Esophagus muscularis mucosa (tissue), 4 donors: ENCODE data around the gene CTSH. TPM values are rescaled to one million over a fixed set of nuclear protein-coding genes. Genes with fewer than 3 reads are reported as not detected.

Experiments used
- DNase-seq: peaks from one replicate; pipeline ENCODE4 v3.0.0-alpha.2; 2017; ENCODE audit errors: extremely low spot score
- H3K27ac ChIP-seq, 4 donors: fragments of 200-600 bp; sonication (generic); replicated peaks in 1 of 4; 1 replicate in 3 of 4; 2 replicates in 1 of 4; pipeline ENCODE4 v1.5.1; 2016 to 2019; ENCODE audit warnings: mild to moderate bottlenecking in 1 of 4
- H3K27me3 ChIP-seq, 4 donors: fragments of 200-600 bp; sonication (generic); one replicate each; pipeline versions ENCODE4 v1.5.1 to v1.6.0; 2016 to 2019
- H3K36me3 ChIP-seq, 4 donors: fragments of 200-600 bp; sonication (generic); one replicate each; pipeline ENCODE4 v1.5.1; 2016 to 2019
- H3K4me1 ChIP-seq, 4 donors: fragments of 200-600 bp; sonication (generic); one replicate each; pipeline ENCODE4 v1.5.1; 2016 to 2019
- H3K4me3 ChIP-seq, 4 donors: fragments of 200-600 bp; sonication (generic); 1 replicate in 2 of 4; 2 replicates in 2 of 4; pipeline ENCODE4 v1.5.1; 2016 to 2019; ENCODE audit warnings: mild to moderate bottlenecking in 4 of 4, moderate library complexity in 1 of 4
- H3K9me3 ChIP-seq, 4 donors: fragments of 200-600 bp; sonication (generic); 1 replicate in 3 of 4; 2 replicates in 1 of 4; pipeline ENCODE4 v1.5.1; 2016 to 2019
- EP300 ChIP-seq: sonication (generic); formaldehyde crosslinking; IDR thresholded peaks from one replicate; pipeline ENCODE4 v1.6.1; 2017; ENCODE audit warnings: antibody characterized with exemption
- POLR2A ChIP-seq: fragments of 450-650 bp; IDR thresholded peaks from one replicate; pipeline ENCODE4 v1.6.1; 2017; ENCODE audit warnings: antibody characterized with exemption, moderate library complexity, mild to moderate bottlenecking, low read depth
- POLR2AphosphoS5 ChIP-seq, 2 donors: sonication (generic); formaldehyde crosslinking; IDR thresholded peaks; one replicate each; pipeline ENCODE4 v1.6.1; 2017; ENCODE audit warnings: antibody characterized with exemption in 2 of 2
- WGBS: methylation state at CpG from one replicate; pipeline ENCODE4 v1.1.5; 2018; 5-methylcytosine and 5-hydroxymethylcytosine counted together
- intact Hi-C: fragments of 100-400 bp; cut with DNase I; formaldehyde crosslinking; loops from one replicate; pipeline ENCODE4 v1.15.1; 2023
- total RNA-seq, 4 donors: library from RNA; depleted of rRNA; stranded (reverse); fragments of >200 nt; gene quantifications; one replicate each; pipeline versions ENCODE4 v1.1.0 to v1.2.1, GENCODE V29; 2016
- TF ChIP-seq, protein P1 (sequence below), 3 experiments: fragments of 200-600 bp in 2 of 3; fragments of 450-650 bp in 1 of 3; sonication (generic) in 2 of 3; IDR thresholded peaks; one replicate each; pipeline ENCODE4 v1.5.1; 2017 to 2019; ENCODE audit warnings: antibody characterized with exemption in 3 of 3, mild to moderate bottlenecking in 2 of 3, moderate library complexity in 1 of 3

The CTSH gene
- total RNA-seq, 4 donors from 2014 or later, result 56.1 to 114 (median 74.9) TPM

DNA sequence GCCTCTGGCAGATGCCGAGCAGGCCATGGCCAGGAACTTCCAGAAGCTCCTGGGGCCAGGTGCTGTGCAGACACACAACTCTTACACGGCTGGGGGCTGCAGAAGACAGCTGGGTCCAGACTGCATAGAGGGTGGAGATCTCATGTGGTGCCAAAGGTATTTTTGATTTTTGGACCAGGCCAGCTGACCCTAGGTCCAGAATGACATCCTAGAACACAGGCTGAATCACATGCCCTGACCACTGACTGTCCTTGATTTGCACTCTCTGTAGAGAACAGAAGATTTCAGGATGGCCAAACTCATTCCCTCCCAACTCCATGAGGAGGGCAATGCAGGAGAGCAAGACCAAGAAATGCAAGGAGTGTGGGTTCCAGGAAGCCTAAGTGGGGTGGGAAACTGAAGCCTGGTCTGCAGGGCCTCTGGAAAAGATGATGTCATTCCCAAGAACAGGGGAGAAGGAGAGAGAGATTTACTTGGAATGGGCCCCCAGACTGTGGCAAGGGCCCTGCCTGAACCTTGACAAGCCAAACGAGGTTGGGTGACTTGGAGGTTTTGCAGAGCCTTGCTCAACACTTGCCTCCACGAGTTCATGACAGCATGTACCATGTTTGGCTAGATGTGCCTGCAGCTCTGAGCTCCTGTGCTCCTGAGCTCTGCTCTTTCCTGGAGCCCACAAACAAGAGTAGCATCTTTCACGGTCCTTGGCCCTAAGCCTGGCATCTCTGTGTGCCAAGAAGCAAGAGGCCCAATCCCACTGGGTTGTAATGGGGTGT lies 38.5 kb upstream of the CTSH start:
- intact Hi-C loops, result no loop called here
- H3K36me3 ChIP-seq, result no peaks in the 10 kb centered on the region
- no peaks in the 10 kb centered on the region for H3K9me3 ChIP-seq
- H3K4me3 ChIP-seq, result no peak overlapping the region
- H3K4me1 ChIP-seq, result peaks cover 6 to 21% (median 17%) of the 10 kb centered on the region in 4 donors
- no peak for DNase-seq
- WGBS, result 70% methylated on average over 5 of the region's 5 CpGs
- H3K27ac ChIP-seq, result no peak overlapping the region
- H3K27me3 ChIP-seq, result no peaks in the 10 kb centered on the region
- TF ChIP-seq, protein P1, sequence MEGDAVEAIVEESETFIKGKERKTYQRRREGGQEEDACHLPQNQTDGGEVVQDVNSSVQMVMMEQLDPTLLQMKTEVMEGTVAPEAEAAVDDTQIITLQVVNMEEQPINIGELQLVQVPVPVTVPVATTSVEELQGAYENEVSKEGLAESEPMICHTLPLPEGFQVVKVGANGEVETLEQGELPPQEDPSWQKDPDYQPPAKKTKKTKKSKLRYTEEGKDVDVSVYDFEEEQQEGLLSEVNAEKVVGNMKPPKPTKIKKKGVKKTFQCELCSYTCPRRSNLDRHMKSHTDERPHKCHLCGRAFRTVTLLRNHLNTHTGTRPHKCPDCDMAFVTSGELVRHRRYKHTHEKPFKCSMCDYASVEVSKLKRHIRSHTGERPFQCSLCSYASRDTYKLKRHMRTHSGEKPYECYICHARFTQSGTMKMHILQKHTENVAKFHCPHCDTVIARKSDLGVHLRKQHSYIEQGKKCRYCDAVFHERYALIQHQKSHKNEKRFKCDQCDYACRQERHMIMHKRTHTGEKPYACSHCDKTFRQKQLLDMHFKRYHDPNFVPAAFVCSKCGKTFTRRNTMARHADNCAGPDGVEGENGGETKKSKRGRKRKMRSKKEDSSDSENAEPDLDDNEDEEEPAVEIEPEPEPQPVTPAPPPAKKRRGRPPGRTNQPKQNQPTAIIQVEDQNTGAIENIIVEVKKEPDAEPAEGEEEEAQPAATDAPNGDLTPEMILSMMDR (IDR thresholded peaks at IDR 0.05), result no peak
- no peak for TF ChIP-seq POLR2AphosphoS5 (IDR thresholded peaks at IDR 0.05)
- no peak for TF ChIP-seq EP300
- TF ChIP-seq POLR2A, result no peak

DNA sequence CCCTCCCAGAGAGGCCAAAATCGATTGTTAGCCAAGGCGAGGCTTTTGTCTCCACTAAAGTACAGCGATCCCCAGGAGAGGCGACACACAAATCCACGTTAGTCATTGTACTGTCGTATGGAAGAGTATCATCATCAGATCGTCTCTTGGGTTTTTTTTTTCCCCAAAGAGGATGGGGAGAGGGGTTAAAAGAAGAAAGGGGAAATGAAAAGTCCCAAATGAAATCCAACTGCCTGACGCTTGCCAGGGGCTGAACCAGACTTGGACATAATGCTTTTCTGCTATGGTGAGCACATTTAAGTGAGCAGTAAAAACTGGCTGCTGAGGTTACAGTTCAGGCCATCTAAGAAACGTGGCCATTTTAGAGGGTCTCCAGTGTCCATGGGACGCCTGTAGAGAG lies 37.9 kb upstream of the CTSH start:
- Histone ChIP-seq H3K9me3 (no peaks in the 10 kb centered on the region), H3K36me3 (no peaks in the 10 kb centered on the region), H3K4me3 (no peak overlapping the region), H3K27me3 (no peaks in the 10 kb centered on the region), H3K27ac (no peak overlapping the region), H3K4me1 (peaks cover 6 to 18% (median 11%) of the 10 kb centered on the region in 4 donors)
- 82% methylated on average over 10 of the region's 10 CpGs for WGBS
- TF ChIP-seq POLR2AphosphoS5 (IDR thresholded peaks at IDR 0.05) (no peak), POLR2A (no peak), EP300 (no peak)
- TF ChIP-seq, protein P1 (IDR thresholded peaks at IDR 0.05), result no peak
- intact Hi-C loops, result no loop called here
- no peak for DNase-seq

- WGBS, result 90% methylated on average over 11 of the region's 11 CpGs
- TF ChIP-seq POLR2A (no peak), POLR2AphosphoS5 (IDR thresholded peaks at IDR 0.05) (no peak), EP300 (no peak)
- intact Hi-C loops, result no loop called here
Observed at GRCh38 chr15:78981532-78982313, 36.9 kb upstream of the CTSH start.

GRCh38 chr15:78979456-78980320 lies 34.8 kb upstream of the CTSH start:
- Histone ChIP-seq H3K27ac (no peak overlapping the region), H3K27me3 (no peaks in the 10 kb centered on the region), H3K36me3 (no peaks in the 10 kb centered on the region), H3K9me3 (no peaks in the 10 kb centered on the region), H3K4me1 (peaks cover 5 to 18% (median 10%) of the 10 kb centered on the region in 4 donors), H3K4me3 (no peak overlapping the region)
- WGBS, result 65% methylated on average over 14 of the region's 17 CpGs
- intact Hi-C loops, result loop anchor here (5.0 kb wide), 1 partner anchor 67 kb away; no protein-coding TSS in a partner anchor
- no peak for DNase-seq
- TF ChIP-seq EP300 (no peak), POLR2AphosphoS5 (IDR thresholded peaks at IDR 0.05) (peak; percentile 26 to 48), POLR2A (no peak)
- TF ChIP-seq, protein P1 (IDR thresholded peaks at IDR 0.05), result peak; percentile 52 to 64 (median 61)

More at GRCh38 chr15:78981532-78982313, 36.9 kb upstream of the CTSH start:
- no peak for DNase-seq
- Histone ChIP-seq H3K27me3 (no peaks in the 10 kb centered on the region), H3K9me3 (no peaks in the 10 kb centered on the region), H3K4me1 (peaks cover 5 to 18% (median 10%) of the 10 kb centered on the region in 4 donors), H3K27ac (no peak overlapping the region), H3K36me3 (no peaks in the 10 kb centered on the region), H3K4me3 (no peak overlapping the region)
